ENCODE results near the gene ZBTB40.

The ZBTB40 gene

DNA sequence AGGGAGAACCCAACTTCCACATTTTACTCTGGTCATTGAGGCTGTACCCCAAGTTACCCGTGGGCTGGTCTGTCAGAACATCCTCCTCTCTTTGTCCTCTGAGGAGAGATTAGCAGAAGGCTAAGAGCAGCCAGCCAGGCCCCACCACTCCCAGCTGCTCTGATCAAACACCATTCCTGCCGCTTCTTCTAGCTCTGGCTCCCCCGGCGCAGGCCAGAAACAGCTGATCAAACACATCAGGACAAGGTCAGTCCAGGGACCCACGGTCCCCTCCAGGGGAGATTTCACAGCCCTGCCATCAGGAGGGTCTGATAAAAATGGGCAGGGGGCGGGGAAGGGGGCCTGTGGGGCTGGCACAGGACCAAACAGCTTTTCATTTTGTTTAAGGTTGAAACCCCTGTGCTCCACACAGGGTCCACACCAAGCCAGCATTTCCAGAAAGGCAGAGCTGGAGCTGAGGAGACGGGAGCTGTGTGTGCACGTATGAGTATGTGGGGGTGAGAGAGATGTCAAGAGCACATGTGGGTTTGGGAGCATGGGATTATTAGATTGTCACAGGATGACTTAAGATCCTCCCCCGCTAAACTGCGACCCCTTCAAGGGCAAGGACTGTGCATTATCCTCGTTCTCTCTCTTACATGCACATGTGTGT lies 81.7 kb downstream of the ZBTB40 start:
- DNase-seq (ENCODE audit: low spot score), result no peak

DNA sequence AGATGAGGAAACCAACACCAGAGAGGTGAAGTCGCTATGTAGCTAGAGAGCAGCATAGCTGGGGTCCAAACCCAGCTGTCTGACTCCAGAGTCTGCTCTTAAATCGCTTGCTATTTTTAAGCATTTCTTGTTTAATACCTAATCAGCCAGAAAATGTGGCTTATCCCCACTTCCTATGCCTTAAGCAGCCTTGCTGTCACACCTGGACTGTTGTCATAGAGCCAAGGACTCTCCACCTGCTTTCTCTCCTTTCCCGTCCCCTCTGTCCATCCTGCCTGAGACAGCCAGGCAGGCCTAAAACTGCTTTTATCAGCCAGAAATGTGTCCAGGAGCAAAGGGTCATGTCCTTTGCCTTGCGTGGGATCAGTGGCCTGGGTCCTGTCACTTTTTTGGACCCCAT lies 83.3 kb downstream of the ZBTB40 start:
- no peak for DNase-seq (ENCODE audit: low spot score)

DNA sequence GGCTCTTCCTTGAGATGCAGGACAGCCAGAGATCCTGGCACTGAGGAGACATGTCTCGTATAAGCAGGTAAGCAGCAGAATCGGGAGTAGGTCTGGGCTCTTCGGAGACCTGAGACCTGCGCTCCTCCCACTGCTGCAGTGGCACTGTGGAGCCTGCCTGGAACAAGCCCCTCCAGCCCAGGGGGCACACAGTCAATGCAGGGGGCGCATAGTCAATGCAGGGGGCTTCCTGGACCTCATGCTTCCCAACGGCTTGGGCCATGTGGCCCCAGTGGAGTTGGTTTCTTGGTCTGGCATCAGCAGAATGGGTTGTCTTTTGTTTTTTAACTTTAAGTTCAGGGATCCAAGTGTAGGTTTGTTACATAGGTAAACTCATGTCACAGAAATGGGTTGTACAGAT lies 83.7 kb downstream of the ZBTB40 start:
- DNase-seq (ENCODE audit: low spot score), result no peak

DNA sequence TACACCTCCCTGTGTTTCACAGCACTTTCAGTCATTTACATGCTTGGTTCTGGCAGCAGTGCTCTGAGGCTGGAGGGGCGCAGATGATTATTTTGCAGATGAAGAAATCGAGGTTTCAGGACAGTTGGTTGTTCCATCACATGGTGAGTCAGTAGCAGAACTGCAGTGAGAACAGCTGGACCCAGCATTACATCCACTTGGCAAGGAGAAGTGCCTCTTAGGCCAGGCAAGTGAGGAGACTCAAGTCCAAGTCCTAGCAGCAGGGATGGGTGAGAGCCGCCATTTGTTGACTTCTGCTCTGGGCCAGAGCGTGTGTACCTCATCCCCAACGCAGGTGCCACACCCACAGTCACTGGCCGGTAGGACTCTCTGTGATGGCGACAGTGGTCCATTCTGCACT lies 84.9 kb downstream of the ZBTB40 start:
- peak; percentile 55 for DNase-seq (ENCODE audit: low spot score)

DNA sequence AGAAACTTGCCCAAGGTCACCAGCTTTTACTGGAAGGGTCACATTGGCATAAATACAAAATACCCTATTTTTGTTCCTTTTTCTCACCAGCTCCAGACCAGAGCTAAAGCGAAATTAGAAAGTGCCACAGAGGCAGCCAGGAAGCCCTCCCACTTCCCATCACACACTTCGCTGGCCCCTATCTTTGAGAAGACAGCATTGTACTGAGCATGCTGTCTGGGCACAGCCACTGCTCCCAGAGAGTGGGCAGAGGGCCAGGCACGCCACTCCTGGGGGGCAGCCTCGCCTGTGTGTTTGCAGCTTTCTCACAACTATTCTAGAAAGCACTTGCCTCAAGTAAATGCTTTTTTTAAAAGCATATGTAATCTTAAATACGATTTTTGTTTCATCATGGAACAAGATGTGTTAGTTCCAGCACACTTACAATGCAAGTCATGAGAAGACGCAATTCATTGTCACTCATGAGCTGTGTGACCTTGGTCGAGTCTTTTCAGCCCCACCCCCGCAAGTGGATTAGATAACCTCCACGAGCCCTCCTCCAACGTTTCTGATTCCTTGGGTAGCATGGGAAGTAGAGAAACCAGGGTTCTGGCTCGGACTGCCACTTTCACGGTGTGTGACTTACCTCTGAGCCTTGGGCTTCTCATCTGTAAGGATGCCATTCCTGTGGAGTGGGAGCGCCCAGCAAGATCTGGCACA lies 85.9 kb downstream of the ZBTB40 start:
- DNase-seq (ENCODE audit: low spot score), result no peak

DNA sequence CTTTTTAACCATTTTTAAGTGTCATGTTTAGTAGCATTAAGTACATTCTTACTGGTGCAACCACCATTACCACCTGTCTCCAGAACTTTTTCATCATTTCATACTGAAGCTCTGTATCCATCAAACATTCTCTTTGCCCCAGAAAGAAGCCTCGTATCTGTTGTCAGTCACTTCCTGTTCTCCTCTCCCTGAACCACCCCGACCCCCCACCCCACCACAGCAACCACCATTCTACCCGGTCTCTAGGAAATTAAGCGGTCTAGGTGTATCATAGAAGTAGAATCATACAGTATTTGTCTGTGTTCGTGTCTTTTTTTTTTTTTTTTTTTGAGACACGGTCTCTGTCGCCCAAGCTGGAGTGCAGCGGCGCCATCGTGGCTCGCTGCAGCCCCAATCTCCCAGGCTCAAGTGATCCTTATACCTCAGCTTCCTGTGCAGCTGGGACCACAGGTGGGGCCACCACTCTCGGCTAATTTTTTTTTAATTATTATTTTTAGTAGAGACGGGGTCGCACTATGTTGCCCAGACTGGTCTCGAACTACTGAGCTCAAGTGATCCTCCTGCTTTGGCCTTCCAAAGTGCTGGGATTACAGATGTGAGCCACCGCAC lies 88.0 kb downstream of the ZBTB40 start:
- no peak for DNase-seq (ENCODE audit: low spot score)

DNA sequence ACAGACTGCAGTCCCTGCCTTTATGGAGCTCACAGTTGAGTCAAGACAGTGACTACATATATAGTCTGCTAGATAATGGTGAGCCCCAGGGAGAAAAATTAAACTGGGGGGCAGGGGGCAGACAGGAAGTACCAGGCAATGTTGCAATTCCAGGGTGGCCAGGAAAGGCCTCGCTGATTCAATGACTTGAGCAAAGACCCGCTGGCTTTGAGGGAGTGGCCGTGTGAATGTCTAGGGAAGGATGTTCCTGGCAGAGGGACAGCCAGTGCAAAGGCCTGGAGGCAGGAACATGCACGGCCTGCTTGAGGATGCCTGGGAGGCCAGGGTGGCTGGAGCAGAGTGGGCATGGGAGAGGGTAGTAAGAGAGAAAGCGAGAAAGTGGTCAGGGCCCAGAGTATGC lies 88.7 kb downstream of the ZBTB40 start:
- no peak for DNase-seq (ENCODE audit: low spot score)

DNA sequence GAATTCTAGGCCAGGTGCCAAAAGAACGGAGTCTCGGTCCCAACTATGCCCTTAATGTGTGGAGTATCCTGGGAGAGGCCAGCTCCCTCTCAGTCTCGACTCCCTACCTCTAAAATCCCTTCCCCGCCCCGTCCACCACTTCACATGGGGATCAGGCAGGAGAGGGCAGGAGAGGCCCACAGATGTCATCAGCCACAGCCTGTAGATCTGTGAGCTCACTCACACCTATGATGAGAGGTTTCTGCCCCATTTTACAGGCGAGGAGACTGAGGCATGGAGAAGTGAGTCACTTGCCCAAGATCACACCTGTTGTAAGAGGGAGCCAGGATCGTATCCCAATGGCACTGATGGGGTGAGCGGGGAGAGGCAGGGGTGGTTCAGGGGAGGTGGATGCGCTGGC lies 91.2 kb downstream of the ZBTB40 start:
- no peak for DNase-seq (ENCODE audit: low spot score)

DNA sequence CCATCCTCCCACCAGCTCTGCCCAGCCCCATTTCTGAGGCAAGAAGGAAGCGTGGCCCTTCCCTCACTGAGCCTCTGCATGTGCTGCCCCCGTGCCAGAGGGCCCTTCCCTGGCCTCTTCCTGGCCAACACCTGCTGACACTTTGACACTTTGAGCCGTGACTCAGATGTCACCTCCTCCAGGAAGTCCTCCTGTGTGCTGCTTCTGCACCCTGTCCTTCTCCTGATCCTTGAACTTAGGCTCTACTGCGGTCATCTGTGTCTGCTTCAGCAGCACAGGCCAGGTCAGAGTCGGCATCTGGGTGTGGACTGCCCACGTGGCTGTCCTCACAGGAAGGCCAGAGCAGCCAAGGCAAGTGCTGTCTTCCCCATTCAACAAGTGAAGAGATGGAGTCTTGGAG lies 92.0 kb downstream of the ZBTB40 start:
- no peak for DNase-seq (ENCODE audit: low spot score)

DNA sequence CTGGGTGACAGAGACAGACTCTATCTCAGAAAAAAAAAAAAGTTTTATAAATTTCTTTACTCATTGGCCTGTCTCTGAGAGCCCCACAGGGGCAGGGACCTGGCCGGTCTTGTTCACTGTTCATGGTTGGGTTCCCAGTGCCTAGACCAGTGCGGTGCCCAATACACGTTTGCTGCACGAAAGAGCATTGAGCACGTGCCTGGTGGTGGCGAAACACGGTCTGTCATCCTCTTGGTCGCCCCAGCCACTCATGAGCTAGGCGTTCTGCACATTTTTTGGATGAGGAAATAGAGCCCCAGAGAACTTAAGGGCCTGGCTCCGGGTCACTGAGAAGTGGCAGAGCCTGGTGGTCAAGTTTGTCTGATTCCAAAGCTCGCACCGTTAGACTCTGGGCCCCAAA lies 93.0 kb downstream of the ZBTB40 start:
- DNase-seq (ENCODE audit: low spot score), result no peak

DNA sequence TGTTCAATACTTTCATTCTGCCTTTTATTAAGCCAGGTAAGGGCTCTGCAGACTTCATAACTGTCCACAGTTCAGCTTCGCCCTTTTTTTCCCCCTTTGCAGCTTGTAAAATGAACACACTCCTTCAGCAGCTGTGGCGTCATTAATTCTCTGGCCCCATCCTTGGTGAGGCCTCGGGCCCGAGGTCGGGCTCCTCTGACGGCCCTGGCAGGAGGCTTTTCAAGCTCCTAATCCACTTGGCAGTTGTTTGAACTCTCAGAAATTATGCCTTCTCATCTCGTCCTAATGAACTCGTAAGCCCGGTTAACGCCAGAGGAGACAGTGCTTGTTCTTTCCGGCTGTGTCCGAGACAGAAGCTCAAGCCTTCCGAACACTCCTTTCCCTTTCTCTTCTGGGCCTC lies 93.5 kb downstream of the ZBTB40 start:
- DNase-seq (ENCODE audit: low spot score), result no peak

DNA sequence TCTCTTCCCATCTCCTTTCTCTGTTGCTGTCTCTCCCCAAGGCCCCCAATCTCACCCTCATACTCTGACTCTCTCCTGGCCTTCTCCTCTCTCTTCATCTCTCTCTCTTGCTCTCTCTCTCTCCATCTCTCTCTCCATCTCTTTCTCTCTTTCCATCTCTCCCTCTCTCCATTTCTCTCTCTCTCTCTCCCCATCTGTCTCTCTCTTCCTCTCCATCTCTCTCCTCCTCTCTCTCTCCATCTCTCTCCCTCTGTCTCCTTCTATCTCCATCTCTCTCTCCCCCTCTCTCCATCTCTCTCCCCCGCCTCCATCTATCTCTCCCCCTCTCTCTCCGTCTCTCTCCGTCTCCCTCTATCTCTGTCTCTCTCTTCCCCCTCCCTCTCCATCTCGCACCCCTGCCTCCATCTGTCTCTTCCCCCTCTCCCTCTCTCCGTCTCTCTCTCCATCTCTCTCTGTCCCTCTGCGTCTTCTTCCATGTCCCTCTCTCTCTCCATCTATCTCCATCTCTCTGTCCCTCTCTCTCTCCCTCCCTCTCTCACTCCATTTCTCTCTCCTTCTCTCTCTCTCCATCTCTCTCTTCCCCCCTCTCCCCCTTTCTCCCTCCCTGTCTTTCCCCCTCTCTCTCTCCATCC lies 95.7 kb downstream of the ZBTB40 start:
- no peak for DNase-seq (ENCODE audit: low spot score)

DNA sequence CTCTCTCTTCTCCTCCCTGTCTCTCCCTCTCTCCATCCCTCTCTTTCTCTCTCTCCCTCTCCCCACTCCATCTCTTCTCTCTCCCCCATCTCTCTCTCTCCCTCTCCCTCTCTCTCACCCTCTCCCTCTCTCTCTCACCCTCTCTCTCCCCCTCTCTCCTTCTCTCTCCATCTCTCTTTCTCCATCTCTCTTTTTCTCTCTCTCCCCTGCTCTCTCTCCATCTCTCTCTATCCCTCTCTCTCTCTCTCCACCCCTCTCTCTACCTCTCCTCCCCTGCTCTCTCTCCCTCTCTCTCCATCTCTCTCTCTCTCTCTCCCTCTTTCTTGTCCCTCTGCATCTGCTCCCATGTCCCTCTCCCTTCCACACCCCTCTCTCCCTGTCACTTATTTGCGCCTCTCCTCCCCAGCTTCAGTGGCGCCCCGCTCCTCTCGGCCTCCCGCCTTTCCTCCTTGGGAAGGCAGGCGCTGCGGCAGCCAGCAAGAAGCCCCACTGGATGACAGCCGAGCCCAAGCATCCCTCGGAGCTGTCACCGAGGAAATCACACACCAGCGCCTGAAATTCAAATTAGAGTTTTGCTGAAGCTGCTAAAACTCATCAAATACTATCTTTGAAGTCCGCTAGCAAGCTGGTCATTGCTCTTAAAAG lies 96.3 kb downstream of the ZBTB40 start:
- DNase-seq (ENCODE audit: low spot score), result no peak

DNA sequence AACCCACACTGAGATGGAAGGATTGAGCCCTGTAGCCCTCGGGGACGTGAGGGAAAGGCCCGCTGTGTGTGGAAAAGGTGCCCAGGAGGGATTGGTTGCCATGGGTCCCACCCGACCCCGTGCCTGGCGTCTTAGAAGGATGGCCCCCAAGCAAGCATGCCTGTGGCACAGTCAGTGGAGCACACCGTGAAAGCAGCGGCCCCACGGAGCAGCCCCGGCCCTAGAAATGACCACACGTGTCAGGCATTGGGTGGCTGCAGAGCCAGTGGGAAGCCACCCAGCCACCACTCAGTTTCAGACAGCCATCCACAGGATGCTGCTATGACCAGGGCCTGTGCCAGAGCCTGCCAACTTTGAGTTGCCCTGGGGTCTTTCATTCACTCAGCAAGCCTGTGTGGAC lies 98.4 kb downstream of the ZBTB40 start:
- DNase-seq (ENCODE audit: low spot score), result no peak

DNA sequence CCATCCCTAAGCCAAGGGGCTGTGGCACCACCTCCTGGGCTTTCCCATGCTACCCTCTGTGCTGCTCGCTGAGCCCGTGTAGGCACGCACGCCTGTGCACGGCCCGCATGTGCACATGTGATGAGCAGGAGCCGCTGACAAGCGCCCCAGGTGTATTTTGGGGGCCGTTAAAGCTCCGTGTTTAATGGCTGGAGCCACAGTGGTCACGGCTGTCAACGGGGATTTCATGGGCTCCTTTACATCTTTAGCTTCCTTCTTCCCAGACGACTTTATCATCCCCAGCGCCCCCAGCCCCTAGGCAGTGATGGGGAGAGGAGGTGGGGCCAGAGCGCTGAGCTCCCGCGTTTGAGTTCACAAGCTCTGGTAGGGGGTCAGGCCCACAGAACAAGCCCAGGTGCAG lies 99.9 kb downstream of the ZBTB40 start:
- DNase-seq (ENCODE audit: low spot score), result no peak

DNA sequence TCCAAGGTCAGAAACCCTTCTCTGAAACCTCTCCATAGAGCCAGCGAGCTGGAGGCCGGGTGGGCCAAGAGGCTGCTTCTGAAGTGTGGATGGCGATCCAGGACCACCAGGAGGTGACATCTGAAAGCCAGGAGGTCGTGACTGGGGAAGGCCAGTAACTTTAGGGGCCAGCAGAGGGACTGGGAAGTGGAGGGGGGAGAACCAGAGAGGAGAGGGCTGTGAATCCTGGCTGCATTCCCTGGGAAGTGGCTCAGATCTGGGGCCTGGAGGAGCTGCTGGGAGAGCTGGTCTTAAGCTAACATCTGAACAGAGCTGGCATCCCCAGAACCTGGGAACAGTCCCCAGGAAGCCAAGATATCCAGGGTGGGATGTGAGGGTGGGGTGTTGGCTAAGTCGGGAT lies 100.4 kb downstream of the ZBTB40 start:
- no peak for DNase-seq (ENCODE audit: low spot score)

DNA sequence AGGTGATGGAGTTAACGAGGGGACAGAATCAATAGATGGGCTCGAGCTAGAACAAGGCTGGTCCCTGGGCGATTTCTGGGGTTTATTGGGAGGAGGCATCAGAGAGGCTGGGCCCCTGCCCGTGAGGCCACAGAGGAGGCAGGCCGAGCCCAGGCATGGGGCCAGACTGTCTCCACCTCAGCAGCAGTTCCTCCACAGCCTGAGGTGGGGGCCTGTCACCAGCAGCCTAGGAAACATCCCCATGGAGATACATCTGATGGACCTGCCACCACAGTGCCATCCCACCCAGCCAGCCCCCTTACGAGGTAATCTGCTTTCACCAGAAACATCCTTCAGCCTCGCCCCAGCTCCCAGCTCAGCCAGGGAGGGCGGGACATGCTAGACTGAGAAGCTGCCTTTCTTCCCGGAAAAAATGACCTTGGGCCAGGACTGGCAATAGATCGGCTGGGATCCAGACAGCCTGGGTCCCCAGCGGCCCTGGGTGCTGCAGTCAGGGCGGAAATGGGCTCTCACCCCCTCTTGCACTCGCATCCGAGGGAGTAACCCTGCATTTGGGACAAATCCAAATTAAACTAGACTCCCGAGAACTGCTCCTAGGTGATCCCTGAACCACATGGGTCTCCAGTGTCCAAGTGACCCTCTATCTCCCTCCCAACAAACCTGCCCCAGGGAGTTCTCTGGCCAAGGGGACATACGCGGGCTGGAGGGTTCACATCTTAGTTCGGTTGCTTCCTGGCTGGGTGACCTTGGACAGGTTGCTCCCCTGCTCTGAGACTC lies 101.6 kb downstream of the ZBTB40 start:
- DNase-seq (ENCODE audit: low spot score), result no peak

DNA sequence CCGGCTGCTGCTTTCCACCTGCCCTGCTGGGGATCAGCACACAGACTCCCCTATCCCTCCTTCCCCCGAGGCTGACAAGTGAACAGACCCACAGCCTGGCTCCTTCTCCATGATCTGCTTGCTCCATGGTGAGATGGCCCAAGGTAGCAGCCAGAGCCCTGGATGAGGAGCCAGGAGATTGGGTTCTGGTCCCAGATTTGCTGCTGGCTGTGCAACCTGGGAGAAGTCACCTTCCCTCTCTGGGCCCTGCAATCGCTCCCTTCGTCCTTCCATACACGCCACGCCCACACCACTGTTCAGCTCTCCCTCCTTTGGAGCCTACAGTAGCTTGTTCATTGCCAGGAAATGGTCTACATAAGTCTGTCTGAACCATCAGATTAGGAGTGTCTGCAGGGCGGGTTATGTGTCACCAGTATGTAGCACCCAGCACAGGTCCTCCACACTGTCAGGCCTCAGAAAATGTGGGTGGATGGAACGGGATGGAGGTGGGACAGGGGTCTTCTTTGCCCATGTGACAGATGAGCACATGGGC lies 102.4 kb downstream of the ZBTB40 start:
- no peak for DNase-seq (ENCODE audit: low spot score)

DNA sequence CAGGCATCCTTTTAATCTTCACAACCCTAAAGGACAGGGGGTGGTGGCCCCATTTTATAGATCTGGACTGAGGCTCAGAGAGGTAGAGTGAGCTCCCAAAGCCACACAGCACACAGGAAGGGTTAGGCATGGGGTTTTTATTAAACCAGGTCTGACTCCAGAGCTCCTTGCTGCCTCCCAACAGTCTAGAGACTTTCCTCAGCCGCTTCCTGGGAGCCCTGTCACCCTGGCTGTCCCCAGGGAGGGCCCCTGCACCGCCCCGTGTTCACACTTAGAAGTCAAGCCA lies 103.7 kb downstream of the ZBTB40 start:
- DNase-seq (ENCODE audit: low spot score), result no peak

DNA sequence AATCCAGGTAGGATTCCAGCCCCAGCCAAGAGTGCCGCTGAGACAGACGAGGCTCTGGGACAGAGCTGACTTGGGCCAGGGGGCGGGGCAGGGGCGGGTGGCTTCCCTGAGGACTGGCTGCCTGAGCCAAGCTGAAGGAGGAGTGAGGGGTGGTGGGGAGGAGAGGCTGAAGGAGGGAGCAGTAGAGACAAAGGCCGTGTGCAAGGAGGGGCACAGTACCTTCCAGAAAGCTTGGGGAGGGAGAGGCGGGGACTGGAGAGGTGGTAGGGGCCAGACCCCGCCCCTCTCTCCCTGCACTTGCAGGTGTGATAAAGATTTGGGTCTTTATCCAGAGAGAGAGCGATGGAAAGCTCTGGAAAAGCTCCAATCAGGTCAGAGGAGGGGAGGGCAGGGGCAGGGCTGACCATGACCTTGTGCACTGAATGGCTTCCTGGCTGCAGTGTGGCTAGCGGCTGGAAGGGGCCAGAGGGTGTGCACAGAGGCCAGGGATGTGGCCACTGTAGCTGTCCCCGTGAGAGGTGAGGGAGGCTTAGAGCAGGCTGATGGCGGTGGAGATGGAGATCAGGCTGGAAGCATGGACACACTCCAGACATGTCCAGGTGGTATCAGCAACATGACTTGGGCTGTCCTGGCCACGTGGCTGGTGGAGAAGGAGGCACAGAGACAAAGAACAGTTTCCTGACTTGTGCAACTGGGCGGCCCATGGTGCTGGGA lies 104.9 kb downstream of the ZBTB40 start:
- DNase-seq (ENCODE audit: low spot score), result no peak

DNA sequence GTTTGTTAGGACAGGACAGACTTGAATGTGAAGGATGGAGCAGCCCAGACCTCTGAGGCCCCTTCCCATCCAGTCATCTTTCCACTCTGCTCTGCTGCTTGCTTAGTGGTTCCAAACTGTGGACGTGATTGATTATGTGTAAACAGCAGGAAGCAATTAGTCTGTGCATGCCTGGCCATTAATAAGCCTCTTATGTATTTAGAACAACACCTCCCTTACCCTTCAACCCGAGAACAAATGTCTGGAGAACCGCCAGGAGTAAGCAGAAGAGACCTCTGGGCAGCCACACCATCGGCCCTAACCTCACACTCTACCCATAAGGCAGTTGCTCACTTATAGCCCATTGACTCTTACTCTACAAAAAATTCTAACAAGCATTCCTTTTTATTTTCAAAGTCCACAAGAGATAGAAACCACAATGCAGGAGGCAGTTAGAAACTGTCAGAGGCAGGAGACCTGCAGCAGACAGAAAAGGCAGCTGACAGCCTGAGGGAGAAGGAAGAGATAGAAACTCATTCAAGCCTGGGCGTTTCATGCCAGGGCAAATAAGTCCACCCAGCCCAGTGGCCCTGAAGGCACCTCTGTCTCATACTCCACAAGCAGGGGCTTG lies 105.8 kb downstream of the ZBTB40 start:
- DNase-seq (ENCODE audit: low spot score), result no peak
